NCI-H82 (cell line): Measurements from ENCODE around the gene DNAJB2.

Source experiments
- DNase-seq: peaks from one replicate; lab custom pipeline; 2025; lab: John Stamatoyannopoulos, UW

DNAJB2 gene

DNA sequence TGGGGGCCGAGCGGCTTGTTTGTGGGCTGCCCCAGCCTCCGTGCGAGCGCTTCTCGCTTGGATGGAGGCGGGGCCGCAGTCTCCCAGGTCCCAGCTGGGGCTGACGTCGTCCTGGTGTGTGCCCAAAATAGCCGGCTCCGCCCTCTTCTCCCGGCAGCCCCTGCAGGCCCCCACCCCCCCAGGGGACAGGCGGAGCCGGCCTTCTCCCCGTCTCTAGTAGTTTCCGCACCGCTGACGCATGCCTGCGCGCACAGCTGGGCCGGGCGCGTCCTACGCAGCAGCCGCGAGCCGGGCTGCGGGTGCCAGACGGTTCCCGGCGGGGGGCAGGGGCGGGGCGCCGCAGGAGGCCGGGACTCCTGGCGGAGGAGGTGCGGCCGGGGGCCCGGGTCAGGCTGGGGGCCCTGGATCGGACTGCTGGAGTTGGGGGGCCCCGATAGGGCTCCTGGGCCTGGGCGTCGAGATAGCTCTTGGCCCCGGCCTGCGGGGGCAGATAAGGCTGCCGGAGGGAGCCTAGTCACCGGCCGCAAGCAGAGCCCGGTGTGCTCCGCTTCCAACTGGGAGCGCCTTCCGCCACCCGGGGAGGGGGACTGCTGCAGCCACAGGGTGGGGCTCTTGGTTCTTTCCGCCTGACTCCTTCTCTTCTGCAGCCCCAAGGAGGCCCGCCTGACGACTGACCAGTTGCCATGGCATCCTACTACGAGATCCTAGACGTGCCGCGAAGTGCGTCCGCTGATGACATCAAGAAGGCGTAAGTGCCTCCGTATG is at the start of gene DNAJB2:
Gene DNAJB2 (plus strand): TSS at position 216 of the 765 bp plus-strand sequence. CDS start 468 bp downstream, at position 684.
- DNase-seq, result peak; percentile 99

DNA sequence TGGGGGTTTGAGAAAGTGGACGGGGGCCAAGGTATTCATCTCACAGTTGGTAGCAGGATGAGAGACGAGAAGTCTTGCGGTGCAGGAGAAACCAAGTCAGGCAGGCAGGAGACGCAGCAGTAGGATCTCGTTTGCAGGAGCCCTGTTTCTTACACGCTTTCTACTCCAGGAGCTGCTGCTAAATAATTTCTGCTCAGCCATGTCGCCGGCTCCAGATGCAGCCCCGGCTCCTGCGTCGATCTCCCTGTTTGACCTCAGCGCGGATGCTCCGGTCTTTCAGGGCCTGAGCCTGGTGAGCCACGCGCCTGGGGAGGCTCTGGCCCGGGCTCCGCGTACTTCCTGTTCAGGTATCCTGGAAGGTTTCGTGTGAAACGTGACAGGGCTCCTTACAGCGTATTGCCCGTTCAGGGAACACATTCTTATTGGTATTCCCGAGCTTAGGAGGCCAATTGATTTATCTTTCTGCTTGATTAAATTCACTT is 49.1 kb upstream of the DNAJB2 start:
- DNase-seq, result peak; percentile 63

DNA sequence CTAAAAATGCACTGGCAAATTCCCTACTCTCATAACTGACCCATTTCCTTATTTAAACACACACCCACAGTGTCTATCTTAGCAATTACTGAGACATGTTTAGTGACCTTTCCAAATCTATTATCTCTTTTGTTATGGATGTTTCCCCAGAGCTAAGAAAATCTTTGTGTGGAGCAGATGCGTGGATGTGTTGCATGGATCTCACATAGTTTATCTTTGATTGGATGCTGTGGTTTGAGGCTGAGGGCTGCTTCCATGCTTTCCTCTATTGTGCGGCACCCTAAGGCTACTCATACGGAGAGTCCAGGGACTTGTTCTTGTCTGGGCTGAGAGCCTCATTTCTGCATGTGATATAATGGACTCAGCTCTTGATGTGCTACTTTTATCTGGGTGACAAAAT is 44.8 kb upstream of the DNAJB2 start:
- no peak for DNase-seq

DNA sequence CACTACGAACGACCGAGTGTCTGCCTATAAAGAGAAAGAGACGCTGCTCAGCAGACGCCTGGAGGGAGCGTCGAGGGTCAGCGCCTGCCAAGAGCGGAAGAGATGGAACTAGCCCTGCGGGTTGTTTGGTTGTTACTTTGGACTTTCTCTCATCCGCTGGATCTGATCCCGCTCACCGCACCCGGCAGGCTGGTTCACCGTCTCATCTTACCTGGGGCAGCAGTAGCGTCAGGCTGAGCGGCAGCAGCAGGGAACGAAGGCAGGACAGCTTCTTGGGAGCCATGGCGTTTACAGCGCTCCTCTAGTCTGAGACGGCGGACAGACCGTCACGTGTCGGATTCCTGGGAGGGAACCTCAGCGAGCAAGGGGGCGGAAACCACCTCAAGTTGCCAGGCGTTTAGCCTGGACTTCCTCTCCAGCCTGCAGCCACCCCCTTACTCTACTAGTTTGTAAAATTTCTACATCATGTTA is 35.8 kb upstream of the DNAJB2 start:
- DNase-seq, result no peak

DNA sequence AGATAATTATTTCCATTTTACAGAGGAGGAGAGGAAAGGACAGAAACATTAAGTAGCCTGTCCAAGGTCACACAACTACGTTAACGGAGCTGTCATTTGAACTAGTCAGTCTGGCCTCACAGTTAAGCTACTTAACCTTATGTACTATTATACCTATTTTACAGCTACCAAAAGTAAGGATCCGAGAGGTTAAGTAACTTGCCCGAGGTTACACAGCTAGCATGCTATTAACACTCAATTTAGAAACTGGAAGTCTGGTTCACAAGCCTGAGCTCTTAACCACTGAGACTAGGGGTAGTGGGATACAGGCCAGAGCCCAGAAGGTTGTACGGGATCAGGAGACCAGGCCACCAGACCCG is 34.4 kb upstream of the DNAJB2 start:
- DNase-seq, result no peak

DNA sequence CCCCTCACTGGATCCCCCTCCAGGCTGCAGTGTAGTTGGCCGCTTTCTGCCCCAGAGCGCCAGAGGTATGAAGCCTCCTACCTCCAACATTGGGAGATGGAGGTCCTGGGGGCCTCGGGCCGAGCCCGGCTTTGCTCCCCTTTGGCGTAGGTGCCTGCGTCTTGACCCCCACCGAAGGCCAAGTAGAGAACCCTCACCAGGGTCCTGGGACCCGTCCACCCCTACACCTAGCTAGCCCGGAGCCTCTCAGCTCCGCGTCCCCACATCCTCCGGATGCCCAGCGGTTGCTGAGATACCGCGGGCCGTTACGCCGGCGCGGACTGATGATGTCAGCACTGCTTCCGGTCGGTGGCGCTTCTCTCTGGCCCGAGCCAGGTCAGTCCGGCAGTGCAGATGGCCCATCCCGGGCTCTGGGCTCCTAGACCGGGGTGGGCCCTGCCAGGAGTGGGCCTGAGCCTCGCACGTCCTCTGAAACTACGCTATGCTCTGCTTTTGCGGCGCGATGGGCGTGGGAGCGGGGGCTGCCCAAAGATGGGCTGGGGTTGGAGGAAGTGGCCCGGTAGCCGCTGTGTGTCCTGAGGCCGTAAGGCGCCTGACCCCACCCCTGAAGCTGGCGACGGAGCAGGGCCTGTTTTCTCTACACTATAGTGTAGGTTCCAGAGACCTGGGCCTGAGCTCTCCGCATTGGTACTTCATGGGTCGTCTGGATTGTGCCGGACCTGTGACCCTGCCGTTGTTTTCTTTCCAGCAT is 33.8 kb upstream of the DNAJB2 start, which contains the start of the genes GLB1L and STK16:
Gene GLB1L (minus strand): TSS at position 297 of the 751 bp plus-strand sequence. CDS start 1,871 bp downstream, outside the sequence.
Gene STK16 (plus strand): TSS at position 332 of the 751 bp plus-strand sequence. CDS start 521 bp downstream, outside the sequence.
- DNase-seq, result peak; percentile 94

DNA sequence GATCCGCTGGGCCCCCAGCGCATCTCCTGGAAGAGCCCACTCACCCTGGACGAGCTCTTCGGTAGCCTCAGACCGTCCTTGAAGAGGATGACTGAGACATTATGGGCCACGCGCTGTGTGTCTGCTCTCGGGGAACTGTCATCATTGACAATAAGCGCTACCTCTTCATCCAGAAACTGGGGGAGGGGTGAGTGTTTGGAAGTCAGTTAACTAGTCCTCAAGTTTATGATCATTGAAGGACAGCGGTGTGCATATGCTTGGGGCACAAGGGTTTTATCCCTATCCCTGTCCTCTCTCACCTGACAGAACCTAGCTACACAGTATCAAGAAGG is 33.3 kb upstream of the DNAJB2 start:
- DNase-seq, result no peak

DNA sequence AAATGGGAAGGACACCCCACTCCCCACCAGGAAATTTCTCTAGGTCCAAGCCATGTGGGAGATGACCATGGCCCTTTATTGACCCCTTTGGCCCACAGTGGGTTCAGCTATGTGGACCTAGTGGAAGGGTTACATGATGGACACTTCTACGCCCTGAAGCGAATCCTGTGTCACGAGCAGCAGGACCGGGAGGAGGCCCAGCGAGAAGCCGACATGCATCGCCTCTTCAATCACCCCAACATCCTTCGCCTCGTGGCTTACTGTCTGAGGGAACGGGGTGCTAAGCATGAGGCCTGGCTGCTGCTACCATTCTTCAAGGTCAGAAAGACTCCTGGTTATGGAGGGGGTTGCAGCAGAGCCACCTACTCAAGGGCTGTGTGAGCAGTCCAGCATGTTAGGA is 32.6 kb upstream of the DNAJB2 start:
- no peak for DNase-seq

DNA sequence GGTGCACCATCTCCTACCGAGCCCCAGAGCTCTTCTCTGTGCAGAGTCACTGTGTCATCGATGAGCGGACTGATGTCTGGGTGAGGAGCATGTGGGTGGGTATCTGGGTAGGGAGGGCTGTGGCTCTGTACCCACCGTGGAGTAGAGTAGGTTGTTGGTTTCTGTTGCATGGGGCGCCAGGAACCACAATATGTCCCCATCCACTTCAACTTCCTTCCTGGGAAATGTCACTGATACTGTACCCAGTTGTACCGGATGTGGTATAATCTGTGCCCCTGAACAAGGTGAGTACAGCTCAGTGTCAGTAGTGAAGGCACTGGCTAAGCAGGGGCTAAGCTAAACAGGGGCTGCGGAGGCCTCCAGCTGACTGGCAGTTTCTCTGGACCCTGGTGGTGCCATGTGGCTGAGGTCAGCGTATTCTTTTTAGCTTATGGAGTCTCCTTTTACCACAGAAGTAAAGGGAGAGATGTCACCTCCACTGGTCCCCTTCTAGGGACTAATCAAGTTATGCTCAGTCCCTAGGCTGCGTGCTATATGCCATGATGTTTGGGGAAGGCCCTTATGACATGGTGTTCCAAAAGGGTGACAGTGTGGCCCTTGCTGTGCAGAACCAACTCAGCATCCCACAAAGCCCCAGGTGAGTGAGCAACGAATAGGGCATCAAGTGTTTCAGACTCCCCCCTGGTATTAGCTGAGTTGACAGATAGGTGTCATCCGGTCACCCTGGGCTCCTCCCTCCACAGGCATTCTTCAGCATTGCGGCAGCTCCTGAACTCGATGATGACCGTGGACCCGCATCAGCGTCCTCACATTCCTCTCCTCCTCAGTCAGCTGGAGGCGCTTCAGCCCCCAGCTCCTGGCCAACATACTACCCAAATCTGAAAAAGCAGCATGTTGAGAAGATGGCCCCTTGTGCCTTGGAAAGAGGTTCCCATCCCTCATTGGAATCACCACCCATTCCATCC is 31.2 kb upstream of the DNAJB2 start:
- DNase-seq, result no peak

DNA sequence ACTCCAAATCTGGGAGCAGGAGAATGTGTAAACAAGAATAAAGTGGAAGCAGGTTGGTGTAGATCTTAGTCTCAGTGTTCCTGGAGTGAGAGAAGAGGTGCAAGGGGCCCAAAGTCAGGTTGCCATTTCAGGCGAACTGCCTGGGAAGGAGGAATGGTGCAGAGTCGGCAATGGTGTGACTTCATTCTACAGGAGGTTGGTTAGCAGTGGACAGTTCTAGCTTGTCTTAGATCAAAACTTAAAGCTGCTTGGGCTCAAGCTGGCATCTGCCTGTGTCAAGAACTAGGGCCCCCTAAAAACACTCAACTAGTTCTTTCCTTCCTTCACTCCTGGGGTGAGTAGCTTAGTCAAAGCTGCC is 30.3 kb upstream of the DNAJB2 start:
- no peak for DNase-seq

DNA sequence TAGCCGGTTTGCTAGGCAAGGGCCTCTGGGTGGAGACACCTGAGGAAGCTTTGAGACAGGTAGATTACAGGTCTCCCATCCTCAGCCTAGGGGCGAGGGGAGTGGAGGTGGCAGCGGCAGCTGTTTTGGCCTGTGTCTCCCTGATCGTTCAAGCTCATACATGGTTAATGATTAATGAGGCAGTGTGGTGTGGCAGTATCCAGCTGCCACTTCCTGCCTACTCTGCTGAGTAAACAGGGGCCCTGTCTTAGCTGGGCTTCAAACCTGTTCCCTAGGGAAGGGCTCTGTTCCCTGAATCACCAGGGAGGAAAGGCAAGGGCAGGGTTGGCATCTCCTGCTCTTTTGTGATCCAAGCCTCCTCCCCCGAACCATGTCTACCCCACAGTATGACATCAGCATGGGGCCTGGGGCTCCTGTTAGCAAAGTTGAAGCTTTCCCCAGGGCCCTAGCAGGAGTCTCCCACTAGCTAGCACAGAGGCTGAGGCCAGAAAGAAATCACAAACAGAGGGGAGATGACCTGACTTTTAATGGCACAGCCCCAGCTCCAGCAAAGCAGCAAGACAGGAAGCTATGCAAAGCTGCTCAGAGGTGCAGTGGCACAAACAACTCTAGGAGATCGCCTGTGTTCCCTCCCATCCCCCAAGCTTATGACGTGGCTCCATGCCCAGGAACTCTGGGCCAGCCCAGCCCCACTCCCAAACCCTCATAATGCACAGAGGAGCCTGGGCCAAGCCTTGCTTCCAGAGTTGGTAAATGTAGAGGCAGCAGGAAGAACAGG is 29.8 kb upstream of the DNAJB2 start:
- peak; percentile 80 for DNase-seq

DNA sequence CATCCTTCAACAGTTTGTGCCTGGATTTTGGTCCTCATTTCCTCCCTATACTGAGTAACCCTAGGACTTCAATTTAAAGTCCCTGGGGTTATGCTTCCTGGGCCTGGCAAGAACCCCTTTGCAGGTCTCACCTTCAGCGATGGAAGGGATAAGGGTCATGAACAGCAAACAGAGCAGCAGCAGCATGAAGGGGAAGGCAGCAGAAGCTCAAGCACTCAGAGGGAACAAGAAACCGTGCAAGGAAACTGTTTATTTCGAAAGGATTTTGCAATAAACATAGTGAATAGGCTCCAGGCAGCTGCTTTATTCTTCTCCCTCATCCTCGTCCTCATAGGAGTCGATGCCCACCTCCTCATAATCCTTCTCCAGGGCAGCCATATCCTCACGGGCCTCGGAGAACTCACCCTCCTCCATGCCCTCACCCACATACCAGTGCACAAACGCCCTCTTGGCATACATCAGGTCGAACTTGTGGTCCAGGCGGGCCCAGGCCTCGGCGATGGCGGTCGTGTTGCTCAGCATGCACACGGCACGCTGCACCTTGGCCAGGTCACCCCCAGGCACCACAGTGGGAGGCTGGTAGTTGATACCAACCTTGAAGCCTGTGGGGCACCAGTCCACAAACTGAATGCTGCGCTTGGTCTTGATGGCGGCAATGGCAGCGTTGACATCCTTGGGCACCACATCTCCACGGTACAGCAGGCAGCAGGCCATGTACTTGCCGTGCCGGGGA is 29.0 kb upstream of the DNAJB2 start:
- DNase-seq, result no peak

DNA sequence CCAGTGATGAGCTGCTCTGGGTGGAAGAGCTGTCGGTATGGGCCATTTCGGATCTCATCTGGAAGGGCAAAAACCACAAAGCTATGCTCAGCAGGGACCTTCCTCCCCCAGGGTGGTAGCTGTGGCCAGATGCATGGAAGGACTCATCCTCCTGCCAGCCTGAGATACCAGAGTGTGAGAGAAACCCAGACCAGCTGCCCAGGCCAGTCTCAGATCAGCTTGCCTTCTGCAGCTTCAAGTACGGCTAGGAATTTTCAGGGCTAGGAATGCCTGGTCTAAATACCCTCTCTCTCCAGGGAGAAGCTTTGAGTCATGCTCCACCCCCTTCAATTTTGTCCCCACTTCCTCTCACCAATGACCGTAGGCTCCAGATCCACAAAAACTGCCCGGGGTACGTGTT is 27.5 kb upstream of the DNAJB2 start:
- DNase-seq, result no peak

DNA sequence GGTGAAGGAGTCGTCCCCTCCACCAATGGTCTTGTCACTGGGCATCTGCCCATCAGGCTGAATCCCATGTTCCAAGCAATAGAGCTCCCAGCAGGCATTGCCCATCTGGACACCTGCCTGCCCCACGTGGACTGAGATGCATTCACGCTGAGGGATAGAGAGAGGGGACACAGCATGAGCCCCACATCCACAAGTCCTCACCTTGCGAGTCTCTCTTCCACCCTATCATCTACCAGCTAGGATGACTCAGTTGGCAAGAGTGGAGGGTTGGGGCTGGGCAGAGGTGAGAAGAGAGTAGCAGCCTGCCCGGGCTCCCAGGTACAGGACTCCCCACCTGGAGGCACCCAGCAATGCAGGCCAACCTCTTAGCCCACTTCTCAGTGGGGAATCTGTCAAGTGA is 27.1 kb upstream of the DNAJB2 start:
- DNase-seq, result no peak

DNA sequence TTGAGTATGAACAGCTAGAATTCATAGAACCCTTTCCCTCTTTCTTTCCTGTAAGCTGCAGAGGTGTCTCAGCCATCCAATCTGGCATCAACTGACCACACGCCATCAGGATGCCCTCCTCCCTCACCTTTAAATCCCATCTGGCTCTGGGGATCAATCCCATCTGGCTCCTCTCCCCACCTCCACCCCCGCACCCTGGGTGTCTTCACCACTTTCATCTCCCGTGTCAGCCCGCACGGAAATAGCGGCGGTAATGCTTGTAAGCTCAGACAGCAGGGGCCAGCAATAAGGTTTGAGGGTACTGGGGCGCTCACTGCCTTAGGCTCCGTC is 26.6 kb upstream of the DNAJB2 start:
- DNase-seq, result peak; percentile 73

DNA sequence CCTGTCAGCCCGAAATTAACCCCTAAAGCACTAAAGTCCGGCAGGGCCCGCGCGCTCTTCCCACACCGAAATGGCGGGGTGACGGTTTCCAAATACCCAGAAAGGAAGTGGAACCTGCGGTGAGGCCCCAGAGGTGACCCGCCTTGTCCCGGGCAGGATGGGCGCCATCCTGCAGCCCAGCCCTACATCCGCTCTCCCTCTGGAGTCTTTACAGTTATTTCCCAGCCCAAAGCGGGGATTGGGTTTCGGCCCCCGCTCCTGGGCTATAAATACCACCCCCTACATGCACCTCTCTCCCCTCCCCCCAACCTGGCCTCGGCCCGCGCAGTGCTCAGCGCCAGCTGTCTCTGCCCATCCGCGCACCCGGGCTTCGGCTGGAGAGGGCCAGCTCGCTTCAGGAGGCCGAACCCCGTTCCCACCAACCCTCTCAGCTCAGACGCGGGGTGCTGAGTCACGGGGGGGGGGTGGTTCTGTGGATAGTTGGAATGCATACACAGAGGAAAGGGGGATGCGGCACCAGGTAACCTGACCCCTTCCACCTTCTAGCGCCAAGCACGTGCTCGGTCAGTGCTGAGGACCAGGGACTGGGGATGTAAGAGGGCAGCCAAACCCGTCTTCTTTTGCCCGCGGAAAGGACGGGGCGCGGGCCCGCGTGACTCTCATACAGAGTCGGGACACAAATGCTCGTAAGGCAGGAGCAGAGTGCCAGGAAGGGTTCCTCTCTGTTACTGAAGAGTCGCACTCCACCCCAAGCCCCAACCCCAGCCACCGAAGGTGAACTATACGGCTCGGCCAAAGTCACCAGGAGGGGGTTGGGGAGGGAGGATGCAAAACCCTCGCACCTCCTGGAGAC is 26.0 kb upstream of the DNAJB2 start, which contains the start of gene TUBA4B:
Gene TUBA4B (plus strand): TSS at position 344 of the 853 bp plus-strand sequence. CDS start 165 bp downstream, at position 509.
- peak; percentile 76 for DNase-seq

DNA sequence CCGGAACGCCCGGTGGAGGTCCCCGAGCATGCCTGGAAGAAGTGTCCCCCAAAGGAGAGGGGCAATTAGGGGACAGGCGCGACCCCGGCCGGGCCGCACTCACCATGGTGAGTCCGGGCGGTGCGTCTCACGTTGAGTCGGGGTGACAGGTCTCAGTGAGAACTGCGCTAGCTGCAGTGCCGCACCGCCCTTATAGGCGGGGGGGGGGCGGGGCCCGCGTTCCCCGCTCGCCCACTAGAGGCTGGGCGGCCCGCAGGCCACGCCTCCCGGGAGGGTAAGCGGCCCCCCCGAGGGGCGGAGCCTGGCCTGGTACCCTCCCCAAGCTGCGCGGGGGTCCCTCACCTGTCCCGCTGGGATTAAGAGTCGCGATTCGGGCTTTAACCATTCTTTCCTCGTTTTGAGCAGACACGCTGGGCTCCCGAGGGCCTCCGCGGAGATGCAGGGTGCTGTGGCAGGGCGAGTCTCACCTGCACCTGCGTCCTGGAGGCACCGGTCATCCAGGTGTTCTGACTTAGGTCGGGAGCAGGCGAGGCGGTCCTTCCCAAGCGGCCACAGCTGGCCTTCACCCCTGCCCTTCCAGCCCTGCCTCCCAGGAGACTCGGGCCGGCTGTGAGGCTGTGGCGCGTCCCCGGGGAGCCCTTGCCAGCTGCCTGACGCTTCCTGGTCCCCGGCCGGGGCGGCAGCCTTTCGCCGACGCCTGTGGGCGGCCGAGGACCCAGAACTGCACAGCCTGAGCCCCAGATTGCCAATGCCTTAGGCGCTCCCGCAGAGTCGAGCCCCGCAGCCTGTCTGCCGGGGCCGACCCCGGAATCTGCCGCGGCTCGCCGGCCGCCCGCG is 25.2 kb upstream of the DNAJB2 start, which contains the start of gene TUBA4A:
Gene TUBA4A (minus strand): TSS at position 166 of the 837 bp plus-strand sequence. CDS start 60 bp downstream, at position 106.
- peak; percentile 93 for DNase-seq

DNA sequence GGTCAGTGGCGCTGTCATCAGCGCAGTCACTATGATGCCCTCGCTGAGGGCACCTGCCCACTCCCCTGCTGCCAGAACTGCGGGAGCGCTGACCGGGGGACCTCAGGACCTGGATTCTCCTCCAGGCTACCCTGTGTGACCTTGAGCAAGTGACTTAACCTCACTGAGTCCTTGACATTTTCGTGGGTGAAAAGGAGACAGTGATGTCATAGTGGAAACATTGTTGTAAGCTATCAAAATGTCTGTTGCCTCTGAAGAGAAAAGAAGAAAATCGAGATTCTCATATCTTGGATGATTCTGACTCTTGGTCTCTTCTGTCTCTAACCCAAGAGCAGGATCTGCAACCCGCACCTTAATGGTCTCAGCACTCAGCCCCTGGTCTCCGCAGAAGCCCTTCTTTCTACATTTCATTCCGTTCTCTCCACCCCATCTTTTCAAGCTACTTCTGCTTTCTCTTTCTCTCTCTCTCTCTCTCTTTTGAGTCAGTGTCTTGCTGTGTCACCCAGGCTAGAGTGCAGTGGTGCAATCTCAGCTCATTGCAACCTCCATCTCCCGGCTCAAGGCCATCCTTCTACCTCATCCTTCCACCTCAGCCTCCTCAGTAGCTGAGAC is 24.5 kb upstream of the DNAJB2 start:
- no peak for DNase-seq
